ENCODE measurements around the gene PRR12. TPM values are rescaled to one million over a fixed set of nuclear protein-coding genes. Genes with fewer than 3 reads are reported as not detected.

The PRR12 gene
- total and polyA plus RNA-seq, 4 donors: 0.86 to 3.5 (median 2.8) TPM

DNA sequence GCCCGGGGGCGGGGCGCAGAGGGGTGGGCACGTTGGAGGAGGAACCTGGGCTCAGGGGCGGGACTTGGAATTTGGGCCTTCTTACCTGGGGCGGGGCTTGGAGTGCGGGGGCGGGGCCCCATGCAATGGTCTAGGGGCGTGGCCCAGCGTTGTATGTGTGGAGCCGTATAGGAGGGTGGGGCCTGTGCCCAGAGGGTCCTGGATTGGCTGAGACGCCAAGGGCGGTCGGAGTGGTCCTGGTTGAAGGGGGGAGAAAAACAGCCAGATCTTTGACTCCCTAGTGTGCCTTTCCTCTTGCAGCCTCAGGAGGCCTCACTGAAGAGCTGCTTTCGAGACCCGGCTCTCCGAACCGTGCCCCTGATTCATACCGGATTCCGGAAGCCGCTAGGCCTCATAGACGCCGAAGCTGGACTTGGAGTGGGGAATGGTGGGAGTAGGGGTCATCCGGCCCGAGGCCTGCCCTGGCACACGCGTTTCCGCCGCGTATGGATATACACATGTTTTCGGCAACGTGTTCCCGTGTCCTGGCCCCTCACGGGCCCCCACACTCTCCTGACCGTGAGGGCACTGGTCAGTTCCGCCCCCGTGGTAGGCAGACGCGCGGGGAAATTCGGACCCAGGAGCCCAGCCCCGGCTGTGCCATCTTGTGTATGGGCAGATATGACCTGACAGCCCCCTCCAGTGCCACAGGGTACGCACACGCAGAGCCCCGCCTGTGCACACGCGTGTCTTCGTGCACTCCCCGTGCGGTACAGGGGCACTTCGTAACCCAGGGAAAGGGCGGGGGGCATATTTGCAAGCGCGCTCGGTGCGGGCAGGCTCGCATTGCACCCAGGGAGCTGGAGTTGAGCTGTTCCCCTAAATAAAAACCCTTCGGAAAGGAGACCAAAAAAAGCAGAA is 661 bp upstream of the PRR12 start (continued):
- TF ChIP-seq, protein P1, sequence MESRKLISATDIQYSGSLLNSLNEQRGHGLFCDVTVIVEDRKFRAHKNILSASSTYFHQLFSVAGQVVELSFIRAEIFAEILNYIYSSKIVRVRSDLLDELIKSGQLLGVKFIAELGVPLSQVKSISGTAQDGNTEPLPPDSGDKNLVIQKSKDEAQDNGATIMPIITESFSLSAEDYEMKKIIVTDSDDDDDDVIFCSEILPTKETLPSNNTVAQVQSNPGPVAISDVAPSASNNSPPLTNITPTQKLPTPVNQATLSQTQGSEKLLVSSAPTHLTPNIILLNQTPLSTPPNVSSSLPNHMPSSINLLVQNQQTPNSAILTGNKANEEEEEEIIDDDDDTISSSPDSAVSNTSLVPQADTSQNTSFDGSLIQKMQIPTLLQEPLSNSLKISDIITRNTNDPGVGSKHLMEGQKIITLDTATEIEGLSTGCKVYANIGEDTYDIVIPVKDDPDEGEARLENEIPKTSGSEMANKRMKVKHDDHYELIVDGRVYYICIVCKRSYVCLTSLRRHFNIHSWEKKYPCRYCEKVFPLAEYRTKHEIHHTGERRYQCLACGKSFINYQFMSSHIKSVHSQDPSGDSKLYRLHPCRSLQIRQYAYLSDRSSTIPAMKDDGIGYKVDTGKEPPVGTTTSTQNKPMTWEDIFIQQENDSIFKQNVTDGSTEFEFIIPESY (IDR thresholded peaks at IDR 0.05): no peak
- peak; percentile 65 for TF ChIP-seq SP1 (IDR thresholded peaks at IDR 0.05)
- TF ChIP-seq, protein P2, sequence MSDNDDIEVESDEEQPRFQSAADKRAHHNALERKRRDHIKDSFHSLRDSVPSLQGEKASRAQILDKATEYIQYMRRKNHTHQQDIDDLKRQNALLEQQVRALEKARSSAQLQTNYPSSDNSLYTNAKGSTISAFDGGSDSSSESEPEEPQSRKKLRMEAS (IDR thresholded peaks at IDR 0.05): no peak
- TF ChIP-seq HNF4G (IDR thresholded peaks at IDR 0.05): no peak

DNA sequence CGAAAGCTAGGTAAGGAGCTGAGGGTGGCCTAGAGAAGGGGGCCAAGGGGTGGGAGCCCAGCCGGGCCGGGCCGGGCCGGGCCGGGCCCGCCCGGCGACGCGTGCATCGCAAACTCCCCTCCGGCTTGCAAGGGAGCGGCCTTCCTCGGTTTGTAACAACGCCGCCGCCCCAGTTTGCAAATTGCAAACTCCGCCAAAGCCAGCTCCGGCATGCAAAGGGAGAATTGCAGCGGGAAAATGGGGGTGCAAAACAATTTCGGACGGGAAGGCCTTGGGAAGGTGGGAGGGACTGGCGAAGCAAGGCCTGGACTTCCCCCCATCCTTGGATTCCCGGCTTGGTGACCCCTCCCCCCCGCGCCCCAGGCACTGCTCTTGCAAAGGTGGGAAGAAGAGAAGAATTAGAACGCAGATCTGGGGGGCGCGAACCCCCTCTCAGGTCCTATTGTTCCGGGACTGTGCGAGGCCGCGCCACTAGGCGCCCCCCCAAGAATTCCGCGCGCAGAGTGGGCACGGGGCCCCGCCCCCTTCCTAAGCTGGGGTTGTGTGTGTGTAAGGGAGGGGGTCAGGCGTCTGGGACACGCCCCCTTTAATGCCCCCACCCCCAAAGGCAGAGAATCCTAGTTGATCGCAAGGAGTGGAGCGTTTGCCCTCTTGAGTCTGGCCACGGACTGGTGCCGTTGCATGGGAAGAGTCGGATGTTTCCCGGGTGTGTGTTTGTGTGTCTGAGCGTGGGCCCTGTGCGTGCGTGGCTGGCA is 926 bp downstream of the PRR12 start:
- Histone ChIP-seq H3K9me3 (ENCODE audit: control insufficient read depth in 4 of 4, low read length in 3 of 4) (no peaks in the 10 kb centered on the region), H3K27ac (ENCODE audit: low read depth in 1 of 2, low read length in 2 of 2) (peak overlapping the region; percentile 42 to 67), H3K36me3 (ENCODE audit: control insufficient read depth in 4 of 4, insufficient read depth in 3 of 4, low read depth in 1 of 4, low read length in 3 of 4) (peaks cover 0 to 12% (median 4%) of the 10 kb centered on the region in 4 donors), H3K4me1 (ENCODE audit: control insufficient read depth in 4 of 4, insufficient read depth in 4 of 4, low read length in 3 of 4) (peaks cover 0 to 21% (median 15%) of the 10 kb centered on the region in 4 donors), H3K4me3 (ENCODE audit: low read depth in 1 of 3, low read length in 3 of 3) (peak overlapping the region; percentile 54 to 95 (median 87)), H3K9ac (ENCODE audit: low read depth in 1 of 2, low read length in 2 of 2) (peak overlapping the region; percentile 22 to 38), H3K27me3 (ENCODE audit: control insufficient read depth in 4 of 4, insufficient read depth in 4 of 4, low read length in 3 of 4) (no peaks in the 10 kb centered on the region)
- peak; percentile 46 for DNase-seq (ENCODE audit: low spot score)
- TF ChIP-seq FOXA1 (IDR thresholded peaks at IDR 0.05) (no peak), EGR1 (IDR thresholded peaks at IDR 0.05; ENCODE audit: low read depth in 2 of 2) (no peak), GABPA (IDR thresholded peaks at IDR 0.05 in 1 of 2, conservative IDR thresholded peaks at IDR 0.05 in 1 of 2) (no peak), FOXA2 (IDR thresholded peaks at IDR 0.05) (no peak), HNF4G (IDR thresholded peaks at IDR 0.05) (no peak), RXRA (IDR thresholded peaks at IDR 0.05) (no peak), JUND (IDR thresholded peaks at IDR 0.05) (no peak), RAD21 (IDR thresholded peaks at IDR 0.05) (no peak), YY1 (IDR thresholded peaks at IDR 0.05) (no peak), HNF4A (conservative IDR thresholded peaks at IDR 0.05) (no peak), SP1 (IDR thresholded peaks at IDR 0.05) (no peak), NR2F2 (IDR thresholded peaks at IDR 0.05) (no peak), TAF1 (conservative IDR thresholded peaks at IDR 0.05) (no peak)
- TF ChIP-seq, protein P3, sequence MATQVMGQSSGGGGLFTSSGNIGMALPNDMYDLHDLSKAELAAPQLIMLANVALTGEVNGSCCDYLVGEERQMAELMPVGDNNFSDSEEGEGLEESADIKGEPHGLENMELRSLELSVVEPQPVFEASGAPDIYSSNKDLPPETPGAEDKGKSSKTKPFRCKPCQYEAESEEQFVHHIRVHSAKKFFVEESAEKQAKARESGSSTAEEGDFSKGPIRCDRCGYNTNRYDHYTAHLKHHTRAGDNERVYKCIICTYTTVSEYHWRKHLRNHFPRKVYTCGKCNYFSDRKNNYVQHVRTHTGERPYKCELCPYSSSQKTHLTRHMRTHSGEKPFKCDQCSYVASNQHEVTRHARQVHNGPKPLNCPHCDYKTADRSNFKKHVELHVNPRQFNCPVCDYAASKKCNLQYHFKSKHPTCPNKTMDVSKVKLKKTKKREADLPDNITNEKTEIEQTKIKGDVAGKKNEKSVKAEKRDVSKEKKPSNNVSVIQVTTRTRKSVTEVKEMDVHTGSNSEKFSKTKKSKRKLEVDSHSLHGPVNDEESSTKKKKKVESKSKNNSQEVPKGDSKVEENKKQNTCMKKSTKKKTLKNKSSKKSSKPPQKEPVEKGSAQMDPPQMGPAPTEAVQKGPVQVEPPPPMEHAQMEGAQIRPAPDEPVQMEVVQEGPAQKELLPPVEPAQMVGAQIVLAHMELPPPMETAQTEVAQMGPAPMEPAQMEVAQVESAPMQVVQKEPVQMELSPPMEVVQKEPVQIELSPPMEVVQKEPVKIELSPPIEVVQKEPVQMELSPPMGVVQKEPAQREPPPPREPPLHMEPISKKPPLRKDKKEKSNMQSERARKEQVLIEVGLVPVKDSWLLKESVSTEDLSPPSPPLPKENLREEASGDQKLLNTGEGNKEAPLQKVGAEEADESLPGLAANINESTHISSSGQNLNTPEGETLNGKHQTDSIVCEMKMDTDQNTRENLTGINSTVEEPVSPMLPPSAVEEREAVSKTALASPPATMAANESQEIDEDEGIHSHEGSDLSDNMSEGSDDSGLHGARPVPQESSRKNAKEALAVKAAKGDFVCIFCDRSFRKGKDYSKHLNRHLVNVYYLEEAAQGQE (IDR thresholded peaks at IDR 0.05): no peak
- TF ChIP-seq, protein P4, sequence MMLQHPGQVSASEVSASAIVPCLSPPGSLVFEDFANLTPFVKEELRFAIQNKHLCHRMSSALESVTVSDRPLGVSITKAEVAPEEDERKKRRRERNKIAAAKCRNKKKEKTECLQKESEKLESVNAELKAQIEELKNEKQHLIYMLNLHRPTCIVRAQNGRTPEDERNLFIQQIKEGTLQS (IDR thresholded peaks at IDR 0.05): no peak
- TF ChIP-seq, protein P2 (IDR thresholded peaks at IDR 0.05): no peak
- TF ChIP-seq, protein P5, sequence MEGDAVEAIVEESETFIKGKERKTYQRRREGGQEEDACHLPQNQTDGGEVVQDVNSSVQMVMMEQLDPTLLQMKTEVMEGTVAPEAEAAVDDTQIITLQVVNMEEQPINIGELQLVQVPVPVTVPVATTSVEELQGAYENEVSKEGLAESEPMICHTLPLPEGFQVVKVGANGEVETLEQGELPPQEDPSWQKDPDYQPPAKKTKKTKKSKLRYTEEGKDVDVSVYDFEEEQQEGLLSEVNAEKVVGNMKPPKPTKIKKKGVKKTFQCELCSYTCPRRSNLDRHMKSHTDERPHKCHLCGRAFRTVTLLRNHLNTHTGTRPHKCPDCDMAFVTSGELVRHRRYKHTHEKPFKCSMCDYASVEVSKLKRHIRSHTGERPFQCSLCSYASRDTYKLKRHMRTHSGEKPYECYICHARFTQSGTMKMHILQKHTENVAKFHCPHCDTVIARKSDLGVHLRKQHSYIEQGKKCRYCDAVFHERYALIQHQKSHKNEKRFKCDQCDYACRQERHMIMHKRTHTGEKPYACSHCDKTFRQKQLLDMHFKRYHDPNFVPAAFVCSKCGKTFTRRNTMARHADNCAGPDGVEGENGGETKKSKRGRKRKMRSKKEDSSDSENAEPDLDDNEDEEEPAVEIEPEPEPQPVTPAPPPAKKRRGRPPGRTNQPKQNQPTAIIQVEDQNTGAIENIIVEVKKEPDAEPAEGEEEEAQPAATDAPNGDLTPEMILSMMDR (IDR thresholded peaks at IDR 0.05; ENCODE audit: low read depth, low read length, missing input control): no peak
- WGBS: 3% methylated on average over 51 of the region's 51 CpGs

All from liver (tissue), 9 donors.